HG03354 (cell line): Measurements from ENCODE around the gene FRAT2.

Experiments used
- ATAC-seq: cut with Tn5 transposase; IDR thresholded peaks from one replicate; pipeline ENCODE4 v1.9.1; 2021; ENCODE audit warnings: mild to moderate bottlenecking; ENCODE audit not compliant: unreplicated experiment, poor library complexity, severe bottlenecking

FRAT2 gene

GRCh38 chr10:97328646-97329453 is 5.7 kb downstream of the FRAT2 start:
- ATAC-seq = no peak

GRCh38 chr10:97327348-97328294 is 6.9 kb downstream of the FRAT2 start:
- no peak for ATAC-seq

- no peak for ATAC-seq
These were observed 8.8 kb downstream of the FRAT2 start for GRCh38 chr10:97325754-97326153.

GRCh38 chr10:97323501-97323900 is 11.0 kb downstream of the FRAT2 start:
- no peak for ATAC-seq

GRCh38 chr10:97321804-97322190 is 12.7 kb downstream of the FRAT2 start:
- ATAC-seq = no peak

- ATAC-seq = no peak
These were observed 13.3 kb downstream of the FRAT2 start for GRCh38 chr10:97321032-97321803.

- no peak for ATAC-seq
These were observed 14.0 kb downstream of the FRAT2 start for GRCh38 chr10:97320480-97321031.

- peak; percentile 33 for ATAC-seq
These were observed 14.7 kb downstream of the FRAT2 start for GRCh38 chr10:97319671-97320479.

- peak; percentile 81 for ATAC-seq
These were observed 15.5 kb downstream of the FRAT2 start, which contains the start of gene FRAT1 for GRCh38 chr10:97318772-97319651. FRAT1 (plus strand) TSS chr10:97319271; CDS start chr10:97319454, 183 bp downstream.

- no peak for ATAC-seq
These were observed 19.9 kb downstream of the FRAT2 start for GRCh38 chr10:97314671-97315070.

- ATAC-seq = no peak
These were observed 21.6 kb downstream of the FRAT2 start for GRCh38 chr10:97312897-97313296.

GRCh38 chr10:97311111-97311626 is 23.4 kb downstream of the FRAT2 start:
- no peak for ATAC-seq

GRCh38 chr10:97307866-97308780 is 26.4 kb downstream of the FRAT2 start:
- no peak for ATAC-seq

- no peak for ATAC-seq
These were observed 27.1 kb downstream of the FRAT2 start for GRCh38 chr10:97307441-97307840.

GRCh38 chr10:97302088-97302791 is 32.3 kb downstream of the FRAT2 start:
- ATAC-seq = no peak

GRCh38 chr10:97300980-97301379 is 33.5 kb downstream of the FRAT2 start:
- ATAC-seq = no peak
